ENCODE data around the gene DCDC1.
"Not testable (repeated sequence)": the region's sequence is repeated elsewhere in the genome, so short reads cannot be mapped to it uniquely, and the experiment has no call there.

The DCDC1 gene

DNA sequence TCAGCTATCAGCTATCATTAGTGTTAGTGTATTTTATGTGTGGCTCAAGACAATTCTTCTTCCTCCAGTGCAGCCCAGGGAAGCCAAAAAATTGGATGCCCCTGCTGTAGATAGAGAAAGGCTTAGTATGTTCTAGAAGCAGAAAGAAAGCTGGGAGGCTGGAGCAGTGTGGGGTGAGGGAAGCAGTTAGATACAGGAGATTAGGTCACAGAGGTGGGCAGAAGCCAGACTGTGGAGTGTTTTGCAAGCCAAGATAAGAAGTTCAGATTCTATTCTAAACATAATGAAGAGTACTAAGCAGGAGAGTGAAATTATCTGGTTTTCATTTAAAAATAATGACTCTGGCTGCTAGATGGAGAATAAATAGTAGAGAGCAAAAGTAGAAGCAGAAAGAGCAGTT lies 381.7 kb downstream of the DCDC1 start:
- DNase-seq (no peak), ATAC-seq (no peak)

DNA sequence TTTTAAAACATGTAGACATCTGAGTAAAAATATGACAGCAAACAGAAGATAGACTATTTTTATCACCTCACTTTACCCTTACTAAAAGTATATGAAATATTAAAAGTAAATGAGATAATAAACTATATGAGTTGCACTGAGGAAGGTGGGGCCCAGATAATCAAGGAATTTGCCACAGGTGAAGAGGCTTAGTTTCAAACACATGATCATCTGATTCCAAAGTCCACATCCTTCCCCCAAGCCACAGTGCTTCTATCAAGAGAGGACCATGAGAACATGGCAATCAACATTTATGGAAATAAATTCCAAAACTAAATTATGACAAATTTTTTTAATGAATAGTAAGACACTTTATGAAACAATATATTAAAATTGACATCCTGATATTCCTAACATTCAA lies 384.0 kb downstream of the DCDC1 start:
- ATAC-seq: no peak
- no peak for DNase-seq

DNA sequence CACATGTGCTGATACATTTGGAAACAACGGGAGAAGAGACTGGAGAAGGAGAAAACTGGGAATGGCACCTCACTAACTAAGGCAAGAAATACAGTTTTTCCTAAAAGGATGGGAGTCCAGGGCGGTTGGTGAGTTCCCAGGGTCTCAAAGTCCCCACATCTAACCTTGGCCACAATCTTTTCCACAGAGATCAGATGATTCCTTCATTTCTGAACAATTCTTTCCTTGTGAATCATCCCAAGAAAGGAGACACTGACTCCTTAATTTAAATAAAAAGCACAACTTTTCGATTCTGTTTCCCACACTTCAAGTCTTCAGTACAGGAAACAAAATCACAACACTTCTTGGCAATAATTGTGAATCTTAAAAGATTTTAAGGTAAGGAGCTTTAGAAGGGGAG lies 384.7 kb downstream of the DCDC1 start:
- ATAC-seq (no peak), DNase-seq (no peak)

DNA sequence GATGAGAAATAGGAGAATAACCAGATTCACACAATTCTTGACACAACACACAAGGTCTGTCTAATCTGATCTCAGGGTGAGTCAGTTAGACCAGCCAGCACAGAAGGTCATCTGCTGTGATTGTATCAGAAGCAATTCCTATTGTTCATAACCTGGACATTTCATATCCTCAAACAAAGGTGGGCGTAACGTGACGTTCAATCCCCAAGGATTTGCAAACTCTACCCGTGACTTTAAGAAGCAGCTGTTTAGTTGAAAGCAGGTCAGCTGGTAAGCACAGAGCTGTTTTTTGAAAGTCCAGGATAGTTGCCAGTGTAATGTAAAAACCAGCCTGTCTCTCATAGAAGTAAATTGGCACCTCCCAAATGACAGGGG lies 385.1 kb downstream of the DCDC1 start:
- no peak for DNase-seq
- no peak for ATAC-seq

DNA sequence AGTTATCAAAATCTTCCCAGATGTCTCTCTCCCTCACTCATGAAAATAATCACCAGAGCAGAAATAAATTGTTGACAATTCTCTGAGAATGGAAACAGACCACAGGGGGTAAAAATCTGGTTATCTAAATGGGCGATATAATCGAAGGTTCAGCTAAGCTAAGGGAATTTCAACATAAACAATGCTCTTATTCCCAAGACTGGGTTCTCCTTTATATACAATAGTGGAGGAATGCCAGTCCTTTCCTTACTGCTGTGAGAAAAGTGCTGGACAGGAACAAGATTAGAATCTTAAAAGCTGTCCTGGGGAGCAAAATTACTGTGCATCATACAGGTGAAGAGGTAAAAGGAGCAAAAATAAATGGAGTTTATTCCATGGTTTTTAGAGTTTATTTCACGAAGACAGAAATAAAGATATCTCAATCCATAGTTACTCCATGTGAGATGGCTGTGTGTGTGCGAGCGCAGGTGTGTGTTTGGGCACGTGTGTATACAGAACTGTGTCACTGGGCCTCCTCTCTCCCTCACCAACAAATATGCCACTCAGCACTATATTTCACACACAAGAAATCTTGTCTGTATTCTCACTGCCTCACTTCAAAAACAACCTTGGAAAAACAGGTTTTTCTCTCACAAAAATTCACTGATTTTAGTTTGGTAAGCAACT lies 385.6 kb downstream of the DCDC1 start:
- ATAC-seq: no peak
- DNase-seq: no peak

DNA sequence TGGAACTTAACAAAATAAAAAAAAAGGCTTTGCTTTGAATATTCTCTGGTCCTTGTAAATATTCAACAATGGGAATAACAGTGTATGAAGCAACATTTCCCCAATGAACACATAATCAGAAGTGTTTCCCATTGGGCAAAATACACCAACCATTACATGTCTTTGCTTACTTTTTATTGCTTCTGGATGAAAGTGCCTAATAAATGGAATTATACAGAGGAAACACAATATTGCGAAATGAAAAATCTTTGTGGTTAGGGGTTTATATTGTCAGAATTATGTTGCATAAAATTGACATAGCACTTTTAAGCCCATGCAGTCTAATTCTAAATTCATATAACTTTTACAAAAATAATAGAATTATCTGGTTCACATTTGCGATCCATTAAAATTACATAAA lies 386.4 kb downstream of the DCDC1 start:
- ATAC-seq: no peak
- DNase-seq: no peak

GRCh38 chr11:30967579-30967978 lies 402.0 kb downstream of the DCDC1 start:
- no peak for ATAC-seq

GRCh38 chr11:30960387-30960992 lies 409.0 kb downstream of the DCDC1 start:
- DNase-seq (no peak), ATAC-seq (no peak)

More at GRCh38 chr11:30967579-30967978, 402.0 kb downstream of the DCDC1 start:
- no peak for DNase-seq

- no peak for DNase-seq
- ATAC-seq: no peak
Observed at GRCh38 chr11:30956751-30957150, 412.8 kb downstream of the DCDC1 start.

DNA sequence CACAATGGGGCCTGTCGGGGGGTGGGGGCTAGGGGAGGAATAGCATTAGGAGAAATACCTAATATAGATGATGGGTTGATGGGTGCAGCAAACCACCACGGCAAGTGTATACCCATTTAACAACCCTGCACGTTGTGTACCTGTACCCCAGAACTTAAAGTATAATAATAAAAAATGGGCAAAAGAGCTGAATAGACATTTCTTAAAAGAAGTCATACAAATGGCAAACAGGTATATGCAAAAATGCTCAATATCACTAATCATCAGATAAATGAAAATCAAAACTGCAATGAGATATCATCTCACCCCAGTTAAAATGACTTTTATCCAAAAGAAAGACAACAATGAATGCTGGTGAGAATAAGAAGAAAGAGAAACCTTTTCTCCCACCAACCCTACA lies 419.7 kb downstream of the DCDC1 start:
- no peak for ATAC-seq
- no peak for DNase-seq

DNA sequence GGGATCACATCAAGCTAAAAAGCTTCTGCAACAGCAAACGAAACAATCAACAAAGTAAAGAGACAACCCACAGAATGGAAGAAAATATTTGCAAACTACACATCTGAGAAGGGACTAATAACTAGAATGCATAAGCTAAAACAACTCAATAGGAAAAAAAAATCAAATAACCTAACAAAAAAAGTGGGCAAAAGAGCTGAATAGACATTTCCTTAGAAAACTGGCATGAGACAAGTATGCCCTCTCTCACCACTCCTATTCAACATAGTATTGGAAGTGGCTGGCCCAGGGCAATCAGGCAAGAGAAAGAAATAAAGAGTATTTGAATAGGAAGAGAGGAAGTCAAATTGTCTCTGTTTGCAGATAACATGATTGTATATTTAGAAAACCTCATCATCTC lies 421.8 kb downstream of the DCDC1 start:
- DNase-seq, ATAC-seq: not testable (repeated sequence)

- DNase-seq: no peak
- no peak for ATAC-seq
Observed at GRCh38 chr11:30938810-30939209, 430.7 kb downstream of the DCDC1 start.

DNA sequence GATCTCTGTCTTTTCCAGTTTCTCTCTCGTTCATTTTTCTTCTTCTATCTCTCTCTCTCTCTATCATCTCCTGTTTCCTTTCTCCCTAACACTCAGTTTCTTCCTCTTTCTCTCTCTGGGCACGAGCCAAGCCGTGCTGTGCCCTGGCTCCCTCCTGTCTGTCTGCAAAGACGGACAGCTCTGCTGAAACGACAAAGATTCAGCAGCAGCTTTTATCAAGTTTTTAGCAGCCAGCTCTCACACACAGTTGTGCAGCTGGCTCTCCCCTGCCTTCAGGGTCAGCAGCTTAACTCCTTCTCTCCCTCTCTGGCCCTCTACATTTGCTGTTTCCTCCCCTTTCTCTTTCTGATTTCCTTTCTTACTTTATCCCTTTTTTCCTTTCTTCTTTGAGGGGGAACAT lies 431.4 kb downstream of the DCDC1 start:
- DNase-seq: no peak
- ATAC-seq: no peak

DNA sequence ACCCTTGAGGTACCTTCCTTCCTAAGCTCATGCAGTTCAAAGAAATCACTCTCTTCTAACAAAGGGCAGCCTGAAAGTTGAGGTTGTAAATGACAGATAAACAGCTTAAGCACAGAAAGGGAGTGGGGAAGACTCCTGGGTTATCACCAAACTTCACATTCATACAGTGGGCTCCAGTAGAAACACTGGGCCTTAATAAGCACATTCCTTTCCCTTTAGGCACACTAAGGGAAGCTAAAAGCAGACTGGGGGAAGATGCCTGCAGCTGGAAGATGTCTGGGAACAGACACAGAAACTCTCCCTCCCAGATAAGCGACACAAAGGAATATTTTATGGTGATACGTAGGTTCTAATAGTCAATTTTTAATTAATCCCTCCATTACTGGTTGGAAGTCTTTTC lies 433.0 kb downstream of the DCDC1 start:
- no peak for DNase-seq
- ATAC-seq: no peak

- ATAC-seq: no peak
Observed at GRCh38 chr11:30935861-30936260, 433.7 kb downstream of the DCDC1 start.

GRCh38 chr11:30926130-30926529 lies 443.4 kb downstream of the DCDC1 start:
- ATAC-seq (no peak), DNase-seq (no peak)

More at GRCh38 chr11:30935861-30936260, 433.7 kb downstream of the DCDC1 start:
- DNase-seq: no peak

GRCh38 chr11:30921811-30922210 lies 447.7 kb downstream of the DCDC1 start:
- no peak for DNase-seq
- ATAC-seq: no peak

- no peak for DNase-seq
- ATAC-seq: no peak
Observed at GRCh38 chr11:30919389-30920152, 450.0 kb downstream of the DCDC1 start.

- ATAC-seq: no peak
- DNase-seq: no peak
Observed at GRCh38 chr11:30917859-30918478, 451.6 kb downstream of the DCDC1 start.

GRCh38 chr11:30917266-30917665 lies 452.3 kb downstream of the DCDC1 start:
- ATAC-seq: no peak
- no peak for DNase-seq

- no peak for DNase-seq
- ATAC-seq: no peak
Observed at GRCh38 chr11:30916764-30917163, 452.8 kb downstream of the DCDC1 start.

DNA sequence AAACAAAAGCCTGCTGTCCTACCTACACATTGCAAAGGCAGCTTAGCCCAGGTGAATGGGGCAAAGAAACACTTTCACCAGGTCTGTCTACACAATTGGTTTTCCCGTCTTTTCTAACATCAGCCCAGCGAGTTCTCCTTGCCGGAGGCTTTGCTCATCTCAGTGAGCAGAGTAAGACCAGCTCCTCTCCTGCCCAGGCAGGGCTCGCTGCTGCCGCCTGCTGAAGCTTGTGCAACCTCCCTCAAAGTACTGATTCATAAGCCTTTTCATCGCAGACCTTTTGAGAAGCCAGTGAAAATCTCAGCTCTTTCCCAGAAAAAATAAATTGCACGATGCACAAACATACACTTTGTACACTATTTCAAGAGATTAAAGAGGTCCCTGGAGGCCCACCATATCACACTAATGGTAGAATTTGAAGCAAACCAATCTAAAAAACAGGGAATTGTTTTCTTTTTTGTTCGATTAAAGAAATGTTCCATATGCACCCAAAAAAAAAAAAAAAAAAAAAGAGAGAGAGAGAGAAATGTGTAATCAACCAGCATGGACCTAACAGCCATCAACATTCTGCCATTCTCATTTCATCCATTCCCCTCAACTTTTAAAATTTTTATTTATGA lies 455.3 kb downstream of the DCDC1 start:
- peak; percentile 6 for DNase-seq
- ATAC-seq: no peak

- no peak for ATAC-seq
- no peak for DNase-seq
Observed at GRCh38 chr11:30911247-30911646, 458.3 kb downstream of the DCDC1 start.

All from stimulated activated naive CD8-positive, alpha-beta T cell treated with anti-CD3 and anti-CD28 coated beads, Interleukin-15, Interleukin-2, amounts not matched to agents 100 U/mL and 50 U/mL, for 24 hours (primary cell).